Activated CD4-positive, CD25-positive, alpha-beta regulatory T cell treated with anti-CD3 and anti-CD28 coated beads, Interleukin-2, amount 50 U/mL, for 24 hours (primary cell): ENCODE measurements around the gene IL17RC.
"Not testable (repeated sequence)": the region's sequence is repeated elsewhere in the genome, so short reads cannot be mapped to it uniquely, and the experiment has no call there.

Experiments
- ATAC-seq, 2 donors: fragments of 150-1000 bp; cut with Tn5 transposase; one replicate each; pipeline ENCODE4 v1.10.0; 2021; ENCODE audit warnings: mild to moderate bottlenecking in 1 of 2, moderate library complexity in 1 of 2

The IL17RC gene

DNA sequence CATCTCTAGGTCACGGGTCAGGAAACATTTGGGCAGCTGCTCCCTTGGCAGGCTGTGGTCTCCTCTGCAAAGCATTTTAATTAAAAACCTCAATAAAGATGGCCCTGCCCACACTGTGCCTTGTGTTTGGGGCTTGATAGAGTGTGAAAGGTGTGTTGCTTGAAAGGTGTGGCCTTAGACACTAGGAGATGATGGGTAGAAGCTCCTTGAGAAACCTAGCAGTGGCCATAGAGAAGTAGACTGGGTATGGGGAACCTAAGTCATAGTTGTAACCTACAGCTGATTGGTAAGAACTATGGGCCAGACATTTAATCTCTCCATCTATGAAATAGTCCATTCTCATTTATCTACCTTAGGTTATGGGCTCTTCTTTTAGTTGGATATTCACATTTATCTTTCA, 23.2 kb upstream of the IL17RC start:
- ATAC-seq = no peak

DNA sequence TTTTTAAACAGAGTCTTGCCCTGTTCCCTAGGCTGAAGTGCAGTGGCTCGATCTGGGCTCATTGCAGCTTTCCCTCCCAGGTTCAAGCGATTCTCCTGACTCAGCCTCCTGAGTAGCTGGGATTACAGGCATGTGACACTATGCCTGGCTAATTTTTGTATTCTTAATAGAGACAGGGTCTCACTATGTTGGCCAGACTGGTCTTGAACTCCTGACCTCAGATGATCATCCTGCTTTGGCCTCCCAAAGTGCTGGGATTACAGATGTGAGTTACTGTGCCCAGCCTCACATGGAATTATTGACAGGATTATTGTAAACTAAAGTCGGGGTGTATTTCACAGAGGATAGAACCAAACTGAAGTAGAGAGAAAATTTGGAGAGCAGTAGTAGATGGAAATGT, 21.2 kb upstream of the IL17RC start:
- not testable (repeated sequence) for ATAC-seq

DNA sequence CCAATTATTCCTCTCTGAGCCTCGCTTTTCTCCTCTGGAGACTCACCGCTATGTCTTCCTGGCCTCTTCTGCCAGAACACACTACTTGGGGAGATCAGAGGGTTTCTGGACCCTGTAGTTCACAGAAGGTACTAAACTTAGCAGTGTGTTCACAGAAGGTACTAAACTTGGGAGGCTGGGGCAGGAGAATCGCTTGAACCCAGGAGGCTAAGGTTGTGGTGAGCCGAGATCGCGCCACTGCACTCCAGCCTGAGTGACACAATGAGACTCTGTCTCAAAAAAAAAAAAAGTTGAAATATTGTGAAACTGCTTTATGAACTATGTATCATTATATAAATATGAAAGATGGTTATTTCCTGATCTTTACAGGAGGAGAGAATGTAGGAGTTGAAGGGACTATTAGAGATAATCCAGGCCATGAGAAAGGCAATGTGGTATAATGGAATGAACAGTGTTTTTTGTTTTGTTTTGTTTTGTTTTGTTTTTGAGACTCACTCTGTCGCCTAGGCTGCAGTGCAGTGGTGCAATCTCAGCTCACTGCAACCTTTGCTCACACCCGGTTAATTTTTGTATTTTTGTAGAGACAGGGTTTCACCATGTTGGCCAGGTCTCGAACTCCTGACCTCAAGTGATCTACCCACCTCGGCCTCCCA, 20.0 kb upstream of the IL17RC start:
- not testable (repeated sequence) for ATAC-seq

DNA sequence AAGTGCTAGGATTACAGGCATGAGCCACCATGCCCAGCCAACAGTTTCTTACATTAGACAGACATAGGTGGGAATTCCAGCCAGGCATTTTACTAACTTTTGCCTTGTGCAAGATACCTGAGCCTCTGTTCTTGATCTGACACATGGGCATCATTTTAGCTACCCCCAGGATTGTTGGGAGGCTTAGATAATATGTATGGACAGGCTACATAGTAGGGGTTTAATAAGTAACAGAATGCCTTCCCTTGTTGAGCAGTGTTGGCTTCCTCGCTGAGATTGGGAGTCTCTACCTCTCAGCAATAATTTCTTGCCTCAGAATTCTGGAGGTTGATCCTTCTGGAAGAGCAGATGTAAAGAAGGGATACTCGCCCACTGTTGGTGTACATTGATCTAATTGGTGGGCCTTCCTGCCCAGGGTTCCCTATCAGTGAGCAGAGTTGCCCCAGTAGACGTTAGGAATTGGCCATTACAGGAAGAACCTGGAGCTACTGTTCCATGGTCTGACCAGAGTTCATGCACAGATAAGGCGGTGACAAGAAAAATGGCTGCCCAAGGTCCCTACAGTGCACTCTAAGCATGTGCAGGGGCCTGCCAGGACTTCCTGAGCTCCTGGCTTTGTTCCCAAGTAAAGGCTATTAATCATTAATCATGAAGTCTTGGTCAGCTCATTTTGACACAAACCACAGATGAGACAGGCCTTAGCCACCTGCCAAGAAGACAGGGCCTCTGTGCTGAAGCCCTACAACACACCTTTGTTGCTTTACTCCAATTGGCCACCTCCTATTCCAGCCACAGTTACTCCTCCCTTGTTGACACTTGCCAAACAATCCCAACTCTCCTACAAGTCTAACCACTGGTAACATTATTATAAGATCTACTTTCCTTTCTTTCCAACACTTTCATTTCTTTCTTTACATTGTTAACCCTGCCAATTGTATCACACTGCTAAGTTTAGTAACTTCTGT, 19.2 kb upstream of the IL17RC start:
- ATAC-seq = no peak

DNA sequence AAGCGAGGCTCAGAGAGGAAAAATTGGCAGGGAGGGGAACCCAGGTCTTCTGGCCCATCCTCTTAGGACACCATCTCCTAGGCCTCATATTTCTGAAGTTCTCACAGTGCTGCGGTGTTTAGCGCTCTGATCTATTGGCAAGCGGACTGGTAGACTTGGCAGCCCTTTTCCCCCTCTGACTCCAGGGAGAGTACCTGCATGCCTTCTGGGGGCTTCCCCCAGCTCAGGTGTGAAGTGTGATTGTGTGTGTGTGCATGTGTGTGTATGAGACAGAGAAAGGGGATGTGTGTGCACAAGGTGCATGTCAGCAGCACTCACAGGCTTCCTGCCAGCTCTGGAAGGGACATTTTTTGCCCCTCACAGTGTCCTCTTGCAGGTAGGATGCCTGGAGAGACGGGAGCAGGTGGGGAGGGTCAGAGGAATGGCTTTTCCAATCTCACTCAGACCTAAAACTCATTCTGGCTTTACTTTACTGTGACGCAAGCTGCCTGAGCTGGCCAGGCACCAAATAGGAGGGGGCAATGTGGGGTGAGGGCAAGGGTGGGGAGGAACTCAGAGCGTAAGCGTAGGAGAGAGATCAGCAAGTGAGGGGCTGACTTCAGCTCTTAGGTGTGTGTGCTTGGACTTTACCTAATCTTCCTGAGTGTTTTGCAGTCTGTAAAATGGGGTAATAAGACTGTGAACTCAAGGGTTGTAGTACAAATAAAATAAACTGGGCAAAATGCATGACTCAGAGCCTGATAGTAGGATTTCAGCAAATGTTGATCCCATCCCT, 18.2 kb upstream of the IL17RC start:
- ATAC-seq = no peak

DNA sequence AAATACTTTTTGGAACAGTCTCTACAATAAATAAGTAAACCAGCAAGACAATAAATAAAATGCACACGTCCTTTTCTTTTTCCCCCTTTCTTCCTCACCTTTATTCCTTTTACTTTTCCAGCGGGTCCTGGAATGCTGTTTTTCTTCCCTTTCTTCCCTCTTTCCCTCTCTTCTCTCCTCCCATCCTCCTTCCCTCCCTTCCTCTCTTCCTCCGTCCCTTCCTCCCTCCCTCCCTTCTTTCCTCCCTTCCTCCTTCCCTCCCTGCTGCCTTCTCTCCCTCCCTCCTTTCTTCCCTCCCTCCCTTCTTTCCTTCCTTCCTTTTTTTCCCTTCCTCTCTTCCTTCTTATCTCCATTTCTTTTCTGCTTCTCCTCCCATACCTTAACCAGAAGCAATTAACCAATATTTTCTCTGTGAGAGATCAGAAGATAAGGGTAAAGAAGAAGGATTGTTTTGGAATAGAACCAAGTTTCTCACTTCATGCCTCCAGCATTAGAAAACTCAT, 17.6 kb upstream of the IL17RC start:
- no peak for ATAC-seq

DNA sequence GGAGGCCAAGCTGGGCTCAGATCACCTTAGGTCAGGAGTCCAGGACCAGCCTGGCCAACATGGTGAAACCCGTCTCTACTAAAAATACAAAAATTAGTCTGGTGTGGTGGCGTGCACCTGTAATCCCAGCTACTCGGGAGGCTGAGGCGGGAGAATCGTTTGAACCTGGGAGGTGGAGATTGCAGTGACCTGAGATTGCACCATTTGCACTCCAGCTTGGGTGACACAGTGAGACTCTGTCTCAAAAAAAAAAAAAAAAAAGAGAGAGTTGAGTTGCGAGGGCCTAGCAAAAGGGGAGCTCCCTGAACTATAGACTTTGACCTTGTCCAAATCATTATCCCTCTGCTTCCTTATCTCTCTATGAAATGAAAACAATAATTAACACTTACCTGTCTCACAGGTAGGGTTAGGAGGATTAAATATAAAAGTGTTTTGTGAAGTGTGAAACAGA, 15.9 kb upstream of the IL17RC start:
- ATAC-seq = not testable (repeated sequence)

DNA sequence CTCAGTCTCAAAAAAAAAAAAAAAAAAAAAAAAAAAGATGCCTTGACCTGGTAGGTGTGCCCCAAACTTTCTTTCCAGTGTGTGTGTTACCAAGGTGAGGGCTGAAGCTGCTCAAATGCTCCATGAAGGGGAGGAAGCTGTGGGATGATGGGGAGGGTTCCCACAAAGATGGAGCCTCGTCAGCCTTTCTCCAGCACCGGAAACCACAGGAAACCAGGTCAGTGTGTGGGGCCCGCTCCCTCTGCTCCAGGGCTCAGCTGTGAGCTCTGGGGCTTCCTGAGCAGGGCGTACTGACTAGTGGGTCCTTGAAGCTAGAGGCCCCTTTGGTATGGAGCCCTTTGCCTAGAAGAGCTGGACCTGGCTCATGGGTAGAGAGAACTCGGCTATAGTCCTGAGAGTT, 14.9 kb upstream of the IL17RC start:
- ATAC-seq = peak; percentile 28 to 57

DNA sequence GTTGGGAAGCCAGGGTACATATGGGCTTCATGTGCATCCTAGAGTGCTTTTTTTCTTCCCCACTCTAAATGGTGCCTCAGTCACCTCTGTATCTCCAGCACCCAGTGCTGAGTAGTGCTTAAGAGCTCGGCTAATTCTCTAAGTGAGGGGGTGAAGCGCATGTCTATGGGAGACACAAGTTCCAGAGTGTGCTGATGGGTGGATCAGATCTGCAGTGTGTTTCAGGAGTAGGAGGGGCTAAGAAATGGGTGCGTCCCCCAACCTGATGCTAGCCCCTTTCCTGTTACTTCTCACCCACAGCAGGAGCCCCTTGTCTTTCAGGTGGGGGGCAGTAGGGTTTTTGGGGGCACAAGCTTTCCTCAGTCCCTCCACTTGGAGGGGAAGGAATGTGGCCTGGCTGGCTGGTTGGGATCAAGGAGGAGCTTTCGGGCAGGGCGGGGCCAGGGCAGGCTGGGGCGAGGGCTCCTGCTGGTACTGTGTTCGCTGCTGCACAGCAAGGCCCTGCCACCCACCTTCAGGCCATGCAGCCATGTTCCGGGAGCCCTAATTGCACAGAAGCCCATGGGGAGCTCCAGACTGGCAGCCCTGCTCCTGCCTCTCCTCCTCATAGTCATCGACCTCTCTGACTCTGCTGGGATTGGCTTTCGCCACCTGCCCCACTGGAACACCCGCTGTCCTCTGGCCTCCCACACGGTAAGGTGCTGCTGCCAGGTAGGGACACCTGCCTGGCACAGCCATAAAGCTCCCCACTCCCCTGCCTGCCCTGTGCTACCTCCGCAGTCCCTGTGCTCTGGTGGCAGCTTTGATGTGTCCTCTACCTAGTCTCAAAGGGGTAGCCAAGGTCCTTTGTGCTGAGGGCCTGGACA, 14.3 kb upstream of the IL17RC start, which contains the start of gene IL17RE:
TSS of gene IL17RE (plus strand) at position 477 of the 866 bp plus-strand sequence. CDS start at position 562, 85 bp downstream.
- peak; percentile 4 to 34 for ATAC-seq

DNA sequence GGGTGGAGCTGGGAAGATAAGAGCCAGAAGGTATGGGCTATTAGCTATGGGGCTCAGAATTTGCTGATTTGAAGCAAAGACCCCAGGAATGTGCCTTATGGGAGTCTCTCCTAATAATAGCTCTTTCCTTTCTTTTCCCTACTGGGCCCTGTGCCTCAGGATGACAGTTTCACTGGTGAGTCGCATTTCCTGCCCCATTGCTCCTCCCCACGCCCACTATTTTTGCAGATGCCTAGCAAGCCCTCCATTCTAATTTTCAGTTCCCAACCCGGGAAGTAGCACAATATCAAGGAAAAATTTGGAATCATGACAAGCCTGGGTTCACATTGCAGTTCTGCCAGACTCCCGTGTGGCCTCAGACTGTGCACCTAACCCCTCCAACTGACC, 13.7 kb upstream of the IL17RC start:
- no peak for ATAC-seq

DNA sequence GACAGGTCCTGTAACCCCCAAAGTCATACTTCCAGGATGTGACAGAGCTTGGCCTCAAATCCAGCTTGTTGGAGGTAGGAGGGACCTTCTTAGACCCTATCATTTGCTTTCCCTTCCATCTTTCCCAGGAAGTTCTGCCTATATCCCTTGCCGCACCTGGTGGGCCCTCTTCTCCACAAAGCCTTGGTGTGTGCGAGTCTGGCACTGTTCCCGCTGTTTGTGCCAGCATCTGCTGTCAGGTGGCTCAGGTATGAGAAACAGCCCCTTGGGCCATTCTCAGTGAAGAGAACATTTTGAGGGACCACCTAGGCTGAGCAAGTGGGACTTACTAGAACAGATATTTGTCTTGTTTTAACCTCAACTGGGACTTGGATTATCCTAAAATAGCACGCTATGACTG, 13.0 kb upstream of the IL17RC start:
- no peak for ATAC-seq

DNA sequence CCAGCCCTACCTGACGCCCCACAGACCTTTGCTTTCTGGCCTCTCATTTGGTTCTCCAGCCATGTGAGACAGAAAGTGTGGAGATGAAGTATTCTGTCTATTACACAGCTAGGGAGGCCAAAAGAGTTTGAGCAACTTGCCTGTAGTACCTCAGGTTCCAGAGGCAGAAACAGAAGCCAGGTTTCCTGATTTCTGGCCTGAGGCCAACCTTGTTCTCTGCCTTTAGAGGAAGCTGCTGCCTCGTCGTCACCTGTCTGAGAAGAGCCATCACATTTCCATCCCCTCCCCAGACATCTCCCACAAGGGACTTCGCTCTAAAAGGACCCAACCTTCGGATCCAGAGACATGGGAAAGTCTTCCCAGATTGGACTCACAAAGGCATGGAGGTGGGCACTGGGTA, 10.4 kb upstream of the IL17RC start:
- ATAC-seq = no peak

DNA sequence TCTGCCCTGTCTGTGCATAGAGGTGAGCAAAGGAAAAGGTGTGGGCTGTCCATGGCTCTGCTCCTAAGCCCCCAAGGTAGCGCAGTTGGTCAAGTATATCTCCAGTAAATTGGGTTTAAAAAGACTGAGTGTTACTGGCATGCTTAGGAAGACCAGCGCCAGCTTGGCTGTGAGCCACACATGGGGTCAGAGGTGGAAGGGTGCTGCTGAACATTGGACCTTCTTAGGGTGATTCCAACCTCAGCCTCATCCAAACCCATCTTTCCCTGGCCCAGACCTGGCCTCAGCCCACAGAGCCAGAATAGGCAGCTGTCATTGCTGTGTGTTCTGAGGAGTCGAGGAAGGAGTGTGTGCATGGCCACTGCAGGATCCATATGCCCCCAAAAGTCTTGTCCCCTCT, 8.6 kb upstream of the IL17RC start:
- ATAC-seq = no peak

DNA sequence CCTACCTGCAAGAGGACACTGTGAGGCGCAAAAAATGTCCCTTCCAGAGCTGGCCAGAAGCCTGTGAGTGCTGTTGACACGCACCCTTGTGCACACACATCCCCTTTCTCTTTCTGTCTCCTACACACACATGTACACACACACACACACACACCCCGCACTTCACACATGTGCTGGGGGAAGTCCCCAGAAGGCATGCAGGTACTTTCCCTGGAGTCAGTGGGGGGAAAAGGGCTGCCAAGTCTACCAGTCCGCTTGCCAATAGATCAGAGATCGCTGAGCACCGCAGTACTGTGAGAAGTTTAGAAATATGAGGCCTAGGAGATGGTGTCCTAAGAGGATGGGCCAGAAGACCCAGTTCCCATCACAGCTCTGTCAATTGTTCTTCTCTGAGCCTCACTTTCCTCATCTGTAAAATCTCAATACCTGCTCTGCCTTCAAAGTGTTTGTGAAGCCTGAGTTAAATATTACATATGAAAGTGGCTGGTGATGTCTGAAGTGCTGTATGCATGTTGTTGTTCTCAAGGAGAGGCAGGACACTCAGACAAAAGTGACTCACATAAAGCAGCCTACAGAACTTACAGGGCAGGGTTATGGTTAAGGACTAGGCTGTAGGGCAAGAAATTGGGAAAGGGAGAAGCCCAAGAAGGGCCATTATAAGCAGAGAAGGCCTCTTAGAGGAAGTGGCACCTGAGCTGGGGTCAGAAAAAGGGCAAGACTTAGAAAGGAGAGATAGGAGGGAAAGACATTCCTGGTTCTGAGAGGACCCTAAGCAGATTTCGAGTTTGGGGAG, 7.5 kb upstream of the IL17RC start:
- ATAC-seq = peak; percentile 33 to 40

DNA sequence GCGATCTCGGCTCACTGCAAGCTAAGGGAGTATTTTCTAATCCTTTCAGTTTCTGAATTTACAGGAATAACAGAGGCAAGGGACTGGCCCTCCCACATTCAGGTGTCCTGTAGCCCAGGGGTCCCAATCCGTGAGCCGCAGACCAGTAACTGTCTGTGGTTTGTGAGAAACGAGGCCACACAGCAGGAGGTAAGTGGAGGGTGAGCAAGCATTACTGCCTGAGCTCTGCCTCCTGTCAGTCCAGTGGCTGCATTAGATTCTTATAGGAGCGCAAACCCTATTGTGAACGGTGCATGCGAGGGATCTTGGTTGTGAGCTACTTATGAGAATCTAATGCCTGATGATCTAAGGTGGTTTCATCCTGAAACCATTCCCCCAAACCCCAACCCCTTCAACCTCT, 5.0 kb upstream of the IL17RC start:
- no peak for ATAC-seq

DNA sequence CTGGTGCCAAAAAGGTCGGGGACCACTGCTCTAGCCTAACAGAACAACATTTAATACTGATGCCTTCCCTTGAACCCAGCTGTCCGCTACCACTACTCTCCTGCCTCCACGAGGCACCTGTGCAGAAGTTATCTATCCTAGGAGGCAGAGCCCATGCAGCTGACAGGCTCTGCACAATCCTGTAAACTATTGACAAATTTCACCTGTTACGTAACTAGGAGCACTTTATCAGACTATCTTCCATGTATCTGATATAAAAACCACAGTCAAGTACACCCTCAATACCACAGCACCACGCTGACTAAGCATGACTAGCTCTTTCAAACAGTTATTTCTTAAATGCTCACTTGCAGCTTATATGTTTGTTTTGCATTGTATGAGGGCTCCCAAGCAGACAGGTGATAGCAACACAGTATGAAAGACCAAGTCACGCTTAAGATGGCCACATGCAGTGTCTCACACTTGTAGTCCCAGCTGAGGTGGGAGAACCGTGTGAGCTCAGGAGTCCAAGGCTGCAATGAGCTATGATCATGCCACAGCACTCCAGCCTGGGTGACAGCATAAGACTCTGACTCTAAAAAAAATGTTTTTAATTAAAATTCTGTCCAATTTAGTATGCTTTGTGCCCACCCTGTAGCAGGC, 4.5 kb upstream of the IL17RC start:
- ATAC-seq = peak; percentile 78 to 86

DNA sequence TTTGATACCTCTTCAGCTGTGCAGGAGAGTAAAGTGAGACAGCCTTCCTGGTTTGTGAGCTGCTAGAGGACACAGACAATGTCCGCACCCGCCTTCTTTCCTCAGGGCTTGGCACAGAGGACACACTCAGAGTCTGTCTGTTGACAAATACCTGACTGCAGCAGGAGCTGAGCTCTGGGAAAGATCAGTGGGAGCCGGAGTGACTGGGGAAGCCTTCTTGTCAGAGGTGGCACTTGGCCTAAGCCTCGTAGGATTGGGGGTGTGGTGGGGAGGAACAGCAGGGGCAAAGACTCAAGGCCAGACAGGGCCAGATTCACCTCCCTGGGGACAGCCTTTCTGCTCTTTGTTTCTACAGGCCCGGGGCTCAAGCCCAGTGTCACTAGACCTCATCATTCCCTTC, 3.3 kb upstream of the IL17RC start:
- ATAC-seq = no peak

DNA sequence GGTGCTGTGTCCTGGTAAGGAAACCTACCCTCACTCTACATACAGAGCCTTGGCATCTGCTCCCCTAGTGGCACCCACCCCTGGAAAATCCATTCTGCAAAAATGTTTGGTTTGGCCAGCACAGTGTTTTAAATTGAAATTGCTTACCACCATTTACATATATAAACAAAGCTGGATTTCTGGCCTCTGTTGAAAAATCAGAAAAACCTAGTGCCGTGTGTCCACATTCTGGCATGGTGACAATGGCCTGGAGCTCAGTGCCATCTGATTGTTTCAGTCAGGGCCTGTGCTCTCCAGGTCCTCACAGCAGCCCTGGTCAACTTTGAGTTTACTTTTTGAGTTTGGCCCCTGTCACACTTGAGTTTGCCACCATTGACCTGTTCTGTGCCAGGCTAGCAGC, 2.9 kb upstream of the IL17RC start:
- no peak for ATAC-seq

DNA sequence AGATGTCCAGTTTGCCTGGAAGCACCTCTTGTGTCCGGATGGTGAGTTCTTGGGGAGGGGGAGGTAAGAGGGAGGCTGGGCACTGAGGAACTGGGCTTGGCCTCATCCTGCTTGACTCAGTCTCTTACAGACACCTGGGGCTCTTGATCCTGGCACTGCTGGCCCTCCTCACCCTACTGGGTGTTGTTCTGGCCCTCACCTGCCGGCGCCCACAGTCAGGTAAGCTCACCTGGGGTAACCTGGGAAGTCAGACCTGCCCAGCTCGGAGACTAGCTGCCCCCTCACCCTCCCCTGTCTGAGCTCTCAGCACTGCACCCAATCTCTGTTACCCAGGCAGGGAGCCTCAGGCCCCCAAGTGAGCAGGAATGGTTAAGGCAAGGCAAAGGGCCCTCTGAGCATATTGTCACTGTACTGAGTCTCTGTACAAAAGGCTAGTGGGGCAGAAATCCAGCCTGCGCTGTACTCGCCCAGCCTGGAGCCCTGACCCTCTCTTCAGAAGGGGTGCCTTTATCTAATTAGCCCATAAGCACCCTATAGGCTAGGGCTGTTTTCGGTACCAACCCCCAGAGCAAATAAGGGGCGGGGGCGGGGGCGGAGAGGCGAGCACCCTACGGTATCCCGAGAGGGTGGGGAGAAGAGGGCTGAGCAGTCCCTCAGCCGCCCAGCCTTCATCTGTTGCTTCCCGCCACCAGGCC, 2.2 kb upstream of the IL17RC start:
- ATAC-seq = peak; percentile 5 to 35
